Measurements from ENCODE around the gene SLC9A9. TPM values are rescaled to one million over a fixed set of nuclear protein-coding genes. Genes with fewer than 3 reads are reported as not detected.

The SLC9A9 gene
- total RNA-seq, 1 donor from 2014 or later: 15.0 TPM

DNA sequence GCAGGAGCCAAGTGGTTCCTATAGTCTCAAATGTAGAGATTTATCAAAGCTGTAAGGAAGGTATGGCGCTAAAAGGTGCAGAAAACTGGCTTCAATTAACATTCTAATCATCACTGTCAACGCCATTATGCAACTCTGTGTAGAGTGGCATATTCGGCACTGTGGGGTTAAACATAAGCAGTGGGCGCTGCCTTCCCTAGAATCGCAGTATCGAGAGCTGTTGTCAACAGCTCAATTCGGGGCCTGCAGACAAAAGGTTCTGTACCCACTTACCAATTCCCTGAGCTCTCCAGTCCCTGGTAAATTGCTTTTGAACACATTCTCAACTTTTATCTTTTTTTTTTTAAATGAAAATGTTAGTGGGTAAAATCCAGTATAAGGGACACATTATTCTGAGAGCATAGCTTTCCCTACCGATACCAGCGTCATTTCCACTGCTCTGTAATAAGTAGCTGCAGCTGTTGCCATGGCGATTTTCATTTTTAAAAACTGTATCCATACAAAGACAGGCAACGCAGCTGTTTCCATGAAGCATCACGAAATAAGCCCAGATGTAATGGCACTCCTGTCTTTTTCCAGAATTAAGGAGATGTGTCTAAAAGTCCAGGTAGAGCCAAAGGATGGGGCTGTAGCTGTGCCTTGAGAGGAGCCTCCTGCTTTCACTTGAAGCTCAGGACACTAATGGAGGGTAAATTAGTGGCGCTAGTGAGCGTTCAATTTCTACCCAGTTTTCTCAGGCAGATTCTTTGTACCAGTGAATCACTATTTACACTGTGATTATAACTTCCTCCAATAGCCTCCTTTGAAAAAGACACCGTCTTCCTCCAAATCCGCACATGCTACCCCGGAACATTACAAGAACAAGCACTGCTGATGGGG lies 250.3 kb downstream of the SLC9A9 start:
- DNase-seq (ENCODE audit: low spot score): no peak

DNA sequence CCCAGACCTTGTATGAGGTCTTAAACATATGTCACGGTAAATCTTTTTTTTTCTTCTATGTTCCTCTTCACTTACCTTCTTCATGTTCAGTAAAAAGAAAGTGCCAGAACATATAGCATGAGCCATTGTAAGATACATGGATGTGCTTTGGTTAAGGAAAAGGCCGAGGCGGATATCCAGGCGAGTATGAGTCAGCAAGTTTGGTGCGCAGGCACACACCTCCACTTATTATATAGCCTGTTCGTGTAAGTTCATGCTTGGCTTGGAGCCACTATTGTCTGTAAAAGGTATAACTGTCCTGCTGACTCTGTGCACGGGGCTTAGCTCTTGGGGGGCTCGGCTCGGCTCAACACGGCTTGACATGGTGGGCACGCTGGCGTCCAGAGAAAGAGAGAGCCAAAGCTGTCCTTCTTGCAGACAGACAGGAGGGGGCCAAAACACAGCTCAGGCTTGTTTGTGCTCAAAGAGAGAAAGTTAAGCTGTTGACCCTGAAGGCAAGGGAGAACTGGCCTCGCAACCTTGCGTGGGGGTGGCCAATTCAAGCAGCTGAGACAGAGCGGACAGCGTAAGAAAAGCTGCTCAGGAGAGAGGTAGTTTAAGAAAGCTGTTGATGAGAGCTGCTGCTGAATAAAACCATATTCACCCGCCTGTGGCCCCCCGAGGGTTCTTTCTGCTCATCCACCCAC lies 251.2 kb downstream of the SLC9A9 start:
- DNase-seq (ENCODE audit: low spot score): no peak

DNA sequence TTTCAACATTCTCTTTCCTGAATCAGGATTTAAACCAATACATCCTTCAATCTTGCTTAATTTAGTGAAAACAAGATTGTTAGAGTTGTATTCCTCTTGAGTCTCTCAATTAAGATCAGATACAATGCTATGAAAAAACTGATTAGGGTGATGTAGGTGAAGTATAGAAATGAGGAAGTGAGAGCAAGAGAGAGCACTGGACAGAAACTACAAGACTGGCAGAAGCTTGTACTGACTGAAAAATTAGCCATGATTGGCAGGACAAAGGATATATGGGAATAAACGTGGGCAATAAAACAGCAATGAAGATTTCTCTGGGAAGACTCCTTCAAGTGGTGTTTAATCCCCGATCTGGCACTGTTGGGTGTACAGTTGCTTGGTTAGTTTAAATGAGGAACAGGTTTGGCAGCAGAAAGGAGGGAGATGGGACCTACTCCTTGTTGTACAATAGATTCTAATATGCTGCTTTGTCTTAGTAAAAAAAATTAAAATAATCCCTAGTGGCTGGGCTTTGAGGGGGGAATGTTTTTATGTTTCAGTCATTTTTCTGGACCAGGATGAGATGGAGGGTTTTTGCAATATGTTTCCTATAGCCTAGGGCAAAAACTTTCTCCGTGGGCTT lies 252.7 kb downstream of the SLC9A9 start:
- no peak for DNase-seq (ENCODE audit: low spot score)

DNA sequence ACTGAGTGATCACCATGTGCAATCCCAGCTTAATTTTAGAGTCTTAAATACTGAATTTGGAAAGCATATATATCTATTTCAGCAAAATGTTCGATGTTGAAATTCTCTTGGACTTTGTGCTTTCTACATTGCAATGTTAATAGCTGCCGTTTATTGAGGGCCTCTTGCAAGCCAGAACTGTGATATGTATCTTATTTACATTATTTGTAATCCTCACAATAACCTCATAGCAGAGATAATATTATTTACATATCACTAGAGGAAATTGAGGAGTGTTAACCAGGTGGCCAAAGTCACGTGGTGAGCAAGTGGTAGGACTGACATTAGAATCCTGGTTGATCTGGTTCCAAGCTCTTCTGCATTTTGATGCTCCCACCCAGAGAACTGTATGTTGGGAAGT lies 254.1 kb downstream of the SLC9A9 start:
- DNase-seq (ENCODE audit: low spot score): no peak

DNA sequence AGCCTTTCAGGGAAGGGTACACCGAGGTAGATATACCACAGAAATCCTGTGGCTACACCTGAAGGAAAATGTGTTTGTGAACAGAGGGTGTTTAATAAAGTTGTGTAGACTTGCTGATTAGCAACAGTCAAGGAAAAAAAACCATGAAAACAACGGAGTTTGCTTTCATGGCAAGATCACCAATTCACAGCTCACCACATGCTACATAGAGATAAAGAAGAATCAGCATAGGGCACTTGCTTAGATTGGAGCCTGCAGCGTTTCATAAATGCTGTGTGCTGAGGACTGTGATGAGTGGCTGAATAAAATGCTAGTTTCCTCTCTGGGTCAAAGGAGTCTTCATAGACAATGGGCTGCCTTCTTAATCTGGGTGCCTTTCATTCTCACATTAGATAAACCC lies 257.6 kb downstream of the SLC9A9 start:
- no peak for DNase-seq (ENCODE audit: low spot score)

DNA sequence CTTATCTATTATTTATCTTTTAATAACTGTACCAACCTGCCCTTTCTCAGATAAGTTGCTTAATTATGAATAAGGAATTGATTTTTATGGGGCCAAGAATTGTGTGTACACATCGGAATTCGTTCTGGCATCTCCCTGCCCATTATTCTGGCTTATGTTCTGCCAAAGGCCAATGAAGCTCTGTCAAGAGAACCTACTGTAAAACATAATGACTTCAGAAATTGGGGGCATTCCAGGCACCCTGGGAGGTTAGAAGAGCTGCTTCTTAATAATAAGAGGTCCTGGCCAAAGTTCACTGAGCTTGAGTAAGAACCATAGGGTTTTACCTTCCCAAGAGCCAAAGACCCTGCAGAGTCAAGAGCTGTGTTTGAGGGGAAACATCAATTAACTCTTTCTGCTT lies 261.7 kb downstream of the SLC9A9 start:
- DNase-seq (ENCODE audit: low spot score): no peak

DNA sequence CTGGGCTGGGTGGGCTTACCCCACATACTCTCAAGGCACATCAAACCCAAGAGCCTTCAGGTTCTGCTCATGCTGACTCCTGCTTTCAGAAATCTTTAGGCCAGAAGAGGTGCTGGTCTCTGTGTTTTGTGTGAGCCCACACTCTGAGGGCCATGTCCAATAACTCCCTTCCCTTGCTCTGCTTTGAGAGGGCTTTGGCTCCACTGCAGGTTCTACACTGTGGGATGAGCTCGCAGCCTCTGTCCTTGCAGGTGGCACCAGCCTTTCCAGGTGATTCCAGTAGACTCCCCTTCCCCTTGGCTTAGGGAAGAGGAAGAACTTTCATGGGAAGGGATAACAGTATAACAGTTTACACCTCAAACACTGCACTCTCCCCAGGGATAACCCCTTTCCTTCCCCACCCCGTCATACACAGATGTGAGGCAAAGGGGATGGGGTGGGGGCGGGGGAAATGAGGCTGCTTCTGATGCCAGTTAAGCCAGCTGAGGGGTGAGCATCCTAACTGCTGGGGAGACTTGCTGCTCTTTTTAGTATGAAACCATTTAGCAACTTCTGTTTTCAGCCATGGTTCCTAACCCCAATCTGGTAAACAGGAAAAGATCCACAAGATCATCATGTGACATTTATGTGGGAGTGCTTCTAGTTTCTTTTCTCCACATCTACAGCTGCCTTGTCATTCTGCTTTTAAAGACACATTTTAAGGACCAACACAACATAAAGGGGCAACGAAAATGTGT lies 262.4 kb downstream of the SLC9A9 start:
- no peak for DNase-seq (ENCODE audit: low spot score)

DNA sequence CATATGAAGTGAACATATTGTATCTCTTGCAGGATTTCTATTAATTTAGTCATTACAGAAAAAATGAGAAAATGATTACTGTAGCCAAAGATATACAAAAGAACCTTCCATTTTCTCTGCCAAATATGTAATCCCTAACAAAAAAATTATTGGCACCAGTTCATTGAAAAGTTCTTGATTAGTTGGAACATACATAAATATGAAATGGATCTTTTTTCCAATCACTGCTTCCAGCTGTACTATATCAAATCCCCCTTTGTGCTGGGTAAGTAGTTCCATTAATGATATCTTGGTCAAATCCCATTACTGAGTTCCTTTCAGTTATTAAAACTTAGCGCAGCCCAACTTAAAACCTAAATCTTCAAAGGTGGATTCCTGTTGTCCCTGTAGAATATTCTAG lies 263.8 kb downstream of the SLC9A9 start:
- DNase-seq (ENCODE audit: low spot score): no peak

DNA sequence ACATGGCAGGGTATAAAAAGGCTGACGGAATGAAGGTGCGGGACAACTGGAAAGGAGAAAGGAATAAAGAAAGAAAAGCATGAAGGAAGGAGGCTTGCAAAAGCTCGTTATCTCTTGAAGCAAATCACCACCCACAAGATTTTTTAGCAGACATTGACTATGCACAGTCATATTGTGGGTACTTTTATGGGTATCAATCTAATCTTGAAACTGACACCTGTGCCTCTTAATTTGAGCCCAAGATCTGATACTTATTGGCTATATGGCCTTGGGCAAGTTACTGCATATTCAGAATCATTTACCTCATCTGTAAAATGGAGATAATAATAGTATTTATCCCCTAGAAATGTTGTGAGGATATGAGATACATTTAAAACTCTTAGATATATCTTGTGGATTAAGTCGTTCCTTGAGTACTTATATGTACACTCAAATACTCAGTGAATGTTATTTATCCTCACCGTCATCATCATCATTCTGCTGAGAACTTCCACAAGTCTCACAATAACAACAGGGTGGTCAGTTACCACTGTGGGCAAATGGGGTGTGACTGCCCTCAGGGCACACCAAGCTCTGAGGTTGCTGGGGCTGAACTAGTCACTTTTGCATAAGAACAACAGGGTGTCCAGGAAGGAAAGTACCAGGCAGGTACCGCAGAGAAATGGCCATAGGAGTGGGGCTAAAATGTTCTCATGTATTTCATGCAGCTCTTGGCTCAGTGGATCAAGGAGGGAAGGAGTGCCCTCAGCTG lies 266.1 kb downstream of the SLC9A9 start:
- DNase-seq (ENCODE audit: low spot score): no peak

DNA sequence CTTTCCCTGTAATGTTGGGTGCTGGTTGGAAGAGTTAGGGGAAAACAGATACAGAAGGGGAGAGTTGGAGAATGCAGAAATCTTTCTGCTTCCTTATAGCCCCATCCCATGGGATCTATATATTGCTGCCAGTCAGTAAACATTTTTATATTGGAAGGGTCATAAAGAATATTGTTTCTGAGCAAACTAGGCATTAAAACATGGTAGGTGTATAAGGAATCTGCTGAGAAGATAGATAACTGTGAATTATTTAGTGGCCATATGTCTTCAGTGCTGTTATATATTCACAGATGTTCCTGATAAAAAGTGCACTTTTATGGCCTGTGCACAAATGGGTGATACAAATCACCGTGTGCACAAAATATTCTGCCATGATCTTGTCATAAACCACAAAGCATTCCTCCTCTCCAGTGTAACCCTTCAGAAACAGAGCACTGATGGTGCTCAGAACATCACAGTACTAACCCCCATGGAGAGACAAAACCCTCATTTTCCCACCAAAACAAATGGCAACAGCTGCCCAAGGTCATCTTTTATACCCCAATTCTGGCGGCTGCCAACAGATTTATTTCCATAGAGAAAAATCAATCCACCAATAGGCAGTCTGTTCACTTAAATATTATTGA lies 269.3 kb downstream of the SLC9A9 start:
- DNase-seq (ENCODE audit: low spot score): no peak

DNA sequence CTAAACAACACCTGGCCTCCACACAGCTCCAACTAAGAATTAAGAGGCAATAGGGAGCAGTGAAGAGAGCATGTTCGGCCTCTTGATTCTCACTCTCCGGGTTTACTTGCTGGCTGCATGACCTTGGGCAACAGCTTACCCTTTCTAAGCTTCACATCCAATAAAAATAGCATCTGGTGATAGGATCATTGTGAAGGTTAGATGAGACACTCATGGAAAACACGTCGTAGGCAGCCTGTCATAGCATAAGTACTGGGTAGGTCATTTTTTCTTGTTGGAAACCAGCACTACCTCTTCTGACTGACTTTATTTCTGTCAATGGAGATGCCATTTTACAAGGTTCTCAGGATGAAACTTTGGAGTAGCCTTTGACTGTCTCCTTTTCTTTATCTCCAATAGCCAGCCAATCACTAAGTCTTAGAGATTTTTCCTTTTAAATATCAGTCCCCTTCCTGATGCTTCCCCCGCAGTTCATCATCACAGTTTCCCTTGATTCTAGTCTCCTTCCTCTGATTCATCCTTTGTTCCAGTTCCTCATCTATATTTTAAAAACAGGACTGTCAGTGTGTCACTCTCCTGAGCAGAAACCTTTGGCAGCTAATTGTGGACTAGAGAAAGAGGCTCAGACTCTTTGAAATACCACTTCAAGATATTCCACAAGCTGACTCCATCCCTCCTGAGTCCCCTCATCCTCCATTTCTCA lies 271.5 kb downstream of the SLC9A9 start:
- no peak for DNase-seq (ENCODE audit: low spot score)

DNA sequence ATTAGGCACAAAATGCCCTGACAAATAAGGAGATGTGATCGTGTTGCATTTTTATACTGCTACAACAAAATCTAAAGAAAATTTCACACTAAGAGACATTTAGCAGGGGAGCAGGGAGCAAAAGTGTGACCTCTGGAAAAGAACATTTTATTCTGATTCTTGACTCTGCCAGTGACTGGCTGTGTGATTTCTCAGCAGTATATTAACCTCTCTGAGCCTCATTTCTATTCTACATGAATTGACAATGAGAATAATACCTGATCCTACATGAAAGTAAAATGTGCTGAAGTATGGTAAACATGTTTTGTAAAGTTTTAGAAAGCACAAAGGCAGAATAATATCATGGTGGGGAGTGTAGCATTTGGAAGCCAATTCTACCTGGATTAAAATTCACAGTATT lies 273.3 kb downstream of the SLC9A9 start:
- no peak for DNase-seq (ENCODE audit: low spot score)

DNA sequence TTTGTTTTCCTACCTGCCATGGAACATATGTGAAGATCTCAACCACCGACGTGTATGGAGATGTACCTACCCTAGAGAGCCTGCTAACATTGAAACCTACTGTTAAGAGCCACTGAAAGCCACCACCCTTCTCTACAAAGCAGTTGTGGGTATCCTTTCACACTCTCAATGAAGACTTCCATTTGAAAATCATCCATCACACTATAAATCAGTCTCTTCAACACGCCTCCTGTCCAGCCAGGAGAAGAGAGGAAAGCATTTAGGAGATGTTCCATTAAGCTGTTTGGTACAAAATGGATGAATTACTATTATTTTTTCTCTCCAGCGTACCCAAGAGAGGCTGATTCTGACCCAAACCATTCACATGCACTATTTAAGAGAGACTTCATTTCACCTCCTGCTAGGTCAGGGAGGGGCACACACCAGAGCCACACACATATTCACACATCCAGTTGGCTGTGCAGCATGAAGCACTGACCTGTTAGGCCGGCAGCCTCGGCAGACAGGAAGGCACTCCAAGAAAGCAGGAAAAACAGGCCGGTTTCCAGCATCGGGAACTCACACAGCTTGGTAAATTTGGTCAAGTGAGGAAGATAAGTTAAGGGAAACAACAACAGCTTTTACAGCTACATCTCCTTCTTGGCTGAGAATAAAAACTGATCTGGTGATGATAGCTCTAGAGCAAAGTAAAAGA lies 274.5 kb downstream of the SLC9A9 start:
- no peak for DNase-seq (ENCODE audit: low spot score)

DNA sequence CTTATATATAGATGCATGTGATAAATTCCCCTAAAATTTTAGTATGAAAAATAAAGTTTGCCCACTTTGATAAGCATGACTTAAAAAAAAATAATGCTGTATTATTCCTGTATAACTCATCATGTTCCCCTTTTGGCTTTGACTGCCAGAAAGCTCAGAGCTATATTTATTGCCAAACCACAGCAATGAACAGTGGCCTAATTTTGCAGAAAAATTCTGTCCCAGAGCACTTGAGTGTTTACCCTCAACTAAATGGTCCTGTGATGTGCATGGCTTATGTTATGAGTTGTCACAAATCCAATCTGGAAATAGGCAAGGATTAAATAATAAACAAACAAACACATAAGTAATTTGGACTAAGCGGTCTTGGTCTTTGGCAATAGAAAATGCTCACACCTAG lies 276.7 kb downstream of the SLC9A9 start:
- no peak for DNase-seq (ENCODE audit: low spot score)

DNA sequence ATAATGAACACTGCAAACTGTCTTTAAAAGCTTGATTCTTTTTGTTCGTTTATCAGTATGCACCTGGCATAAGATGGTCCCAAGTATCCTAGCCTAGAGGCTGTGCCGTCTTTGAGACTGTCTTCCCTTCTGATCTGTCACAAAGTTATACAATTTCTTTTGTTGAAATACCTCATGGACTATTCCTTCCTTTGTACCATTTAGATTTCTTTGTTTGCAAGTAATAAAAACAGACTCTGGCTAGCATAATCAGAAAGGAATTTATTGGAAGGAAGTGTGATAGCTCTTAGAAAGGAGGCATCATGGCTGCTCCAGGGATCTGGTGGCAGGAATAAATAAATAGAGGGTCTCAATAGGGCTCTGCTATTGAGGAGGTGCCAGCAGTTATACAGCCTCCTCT lies 280.4 kb downstream of the SLC9A9 start:
- DNase-seq (ENCODE audit: low spot score): no peak

DNA sequence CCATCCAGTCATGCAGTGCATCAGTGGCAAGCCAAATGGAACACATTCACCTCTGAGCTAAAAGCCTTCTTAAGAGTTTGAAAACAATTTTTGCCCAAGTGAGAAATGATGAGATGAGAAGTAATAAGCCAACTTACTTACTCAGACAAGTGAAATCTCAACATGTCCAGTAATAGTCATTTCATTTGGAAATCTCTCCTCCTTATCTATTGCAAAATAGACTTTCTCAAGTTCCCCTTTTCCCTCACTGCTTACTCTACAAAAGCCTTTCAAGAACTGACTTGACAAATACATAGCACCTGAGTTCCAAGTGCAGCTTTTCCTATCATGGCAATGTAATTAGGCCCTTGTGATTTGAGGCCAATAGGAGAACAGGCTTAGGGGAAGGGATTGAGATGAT lies 282.3 kb downstream of the SLC9A9 start:
- no peak for DNase-seq (ENCODE audit: low spot score)

DNA sequence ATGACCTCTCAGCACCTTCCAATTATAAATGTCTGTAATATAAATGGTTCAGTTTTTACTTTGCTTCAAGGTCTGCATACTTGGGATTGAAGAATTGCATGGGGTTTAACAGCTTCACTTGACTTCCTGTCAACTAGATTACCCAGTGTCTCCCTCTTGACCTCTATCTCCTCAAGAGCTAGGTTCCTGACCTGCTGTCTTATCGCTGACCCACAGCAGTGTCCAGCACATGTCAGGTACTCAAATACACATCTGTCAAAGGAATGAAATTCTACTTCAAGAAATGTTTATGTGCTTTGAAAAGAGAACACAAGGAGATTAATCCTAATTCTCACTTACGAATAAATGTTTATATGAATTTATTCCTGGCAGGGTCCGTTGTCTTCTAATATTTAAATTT lies 284.5 kb downstream of the SLC9A9 start:
- DNase-seq (ENCODE audit: low spot score): no peak

DNA sequence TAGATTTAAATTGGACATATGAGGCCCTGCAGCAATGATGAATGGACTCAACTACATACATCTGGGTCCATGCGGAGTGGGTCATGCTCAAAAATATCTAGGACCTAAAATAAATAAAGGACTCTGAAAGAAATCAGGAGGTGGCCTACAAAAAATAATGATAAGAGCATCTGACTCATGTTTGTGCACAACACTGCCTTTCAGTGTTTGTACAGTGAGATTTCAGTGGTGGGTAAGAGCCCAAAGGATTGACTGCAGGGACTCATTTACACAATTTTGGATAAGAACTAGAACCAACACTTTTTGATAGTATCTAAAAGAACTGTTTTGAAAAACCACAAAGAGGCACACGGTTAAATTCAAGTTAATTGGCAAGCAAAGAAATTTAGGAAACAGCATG lies 285.5 kb downstream of the SLC9A9 start:
- DNase-seq (ENCODE audit: low spot score): no peak

DNA sequence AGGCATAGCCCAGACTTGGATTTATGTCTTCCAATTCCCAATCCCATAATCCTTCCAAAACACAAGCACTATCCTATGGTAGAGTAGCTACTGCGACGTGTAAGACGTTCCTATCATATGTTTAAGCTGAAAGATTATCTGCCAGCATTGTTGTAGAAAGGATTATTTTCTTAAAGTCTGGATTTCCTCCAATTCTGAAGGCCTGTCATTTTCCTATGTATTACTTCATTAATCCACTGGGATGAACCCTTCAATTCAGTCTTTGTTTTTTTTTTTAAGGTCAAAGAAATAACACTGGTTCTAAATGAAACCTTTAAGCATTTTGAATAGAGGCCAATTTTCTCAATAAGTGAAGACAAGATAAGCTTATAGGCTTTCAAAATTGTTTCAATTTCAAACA lies 289.0 kb downstream of the SLC9A9 start:
- DNase-seq (ENCODE audit: low spot score): no peak

DNA sequence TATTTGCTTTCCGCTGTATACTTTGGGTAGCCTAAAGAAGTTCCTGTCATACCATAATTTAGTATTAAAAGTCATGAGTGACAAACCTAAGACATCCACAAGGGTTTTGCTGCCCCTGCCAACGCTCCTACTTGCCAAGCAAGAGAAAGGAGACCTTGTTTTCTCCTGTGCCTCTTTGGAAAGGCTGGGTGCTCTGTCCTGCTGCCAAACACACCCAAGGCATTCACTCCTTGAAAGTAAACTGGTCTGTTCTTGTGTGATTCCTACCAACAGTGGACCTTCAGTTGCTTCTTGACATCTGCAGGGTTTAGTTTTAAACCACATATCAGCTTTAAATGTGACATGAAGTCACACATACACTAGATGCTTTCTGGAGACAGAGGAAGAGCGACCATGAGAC lies 295.4 kb downstream of the SLC9A9 start:
- DNase-seq (ENCODE audit: low spot score): no peak

Measured in ureter (tissue), 1 donor.